HEK293 (cell line): ENCODE data around the gene ARHGAP45.
A peak's percentile ranks its signal among the peaks of the same experiment; 100 is the strongest.

Experiments
- GFI1B ChIP-seq: fragments of 450-650 bp; formaldehyde crosslinking; IDR thresholded peaks from 2 replicates; pipeline ENCODE4 v1.5.1; 2016; ENCODE audit warnings: missing biosample characterization, missing genetic modification characterization
- GLI2 ChIP-seq: fragments of 450-650 bp; formaldehyde crosslinking; IDR thresholded peaks from 2 replicates; pipeline ENCODE4; 2017; ENCODE audit warnings: missing biosample characterization, missing genetic modification characterization, low read depth, borderline replicate concordance
- INSM2 ChIP-seq: fragments of 450-650 bp; formaldehyde crosslinking; IDR thresholded peaks from 2 replicates; pipeline ENCODE4 v1.5.1; 2016; ENCODE audit warnings: missing biosample characterization, missing genetic modification characterization
- OVOL3 ChIP-seq: fragments of 450-650 bp; formaldehyde crosslinking; IDR thresholded peaks from 2 replicates; pipeline ENCODE4 v1.5.1; 2016; ENCODE audit warnings: missing biosample characterization, missing genetic modification characterization
- PRDM4 ChIP-seq: fragments of 450-650 bp; formaldehyde crosslinking; IDR thresholded peaks from 2 replicates; pipeline ENCODE4 v1.5.1; 2017; ENCODE audit warnings: missing biosample characterization, missing genetic modification characterization
- SP7 ChIP-seq: fragments of 450-650 bp; formaldehyde crosslinking; IDR thresholded peaks from 2 replicates; pipeline ENCODE4 v1.5.1; 2016; ENCODE audit warnings: missing biosample characterization, missing genetic modification characterization
- ZBTB10 ChIP-seq: fragments of 450-650 bp; formaldehyde crosslinking; IDR thresholded peaks from 2 replicates; pipeline ENCODE4 v1.5.1; 2016; ENCODE audit warnings: missing biosample characterization, missing genetic modification characterization
- ZBTB8A ChIP-seq: fragments of 450-650 bp; formaldehyde crosslinking; IDR thresholded peaks from 2 replicates; pipeline ENCODE4 v1.5.1; 2016; ENCODE audit warnings: missing biosample characterization, missing genetic modification characterization
- ZFP37 ChIP-seq: fragments of 450-650 bp; formaldehyde crosslinking; IDR thresholded peaks from 2 replicates; pipeline ENCODE4 v1.5.1; 2016; ENCODE audit warnings: missing biosample characterization, missing genetic modification characterization
- ZFP41 ChIP-seq: fragments of 450-650 bp; formaldehyde crosslinking; IDR thresholded peaks from 2 replicates; pipeline ENCODE4 v1.5.1; 2016; ENCODE audit warnings: missing biosample characterization, missing genetic modification characterization, borderline replicate concordance
- ZNF239 ChIP-seq: fragments of 450-650 bp; formaldehyde crosslinking; IDR thresholded peaks from 2 replicates; pipeline ENCODE4 v1.5.1; 2016; ENCODE audit warnings: missing biosample characterization, missing genetic modification characterization
- ZNF26 ChIP-seq: fragments of 450-650 bp; formaldehyde crosslinking; IDR thresholded peaks from 2 replicates; pipeline ENCODE4 v1.5.1; 2016; ENCODE audit warnings: missing biosample characterization, missing genetic modification characterization
- ZNF280D ChIP-seq: fragments of 450-650 bp; formaldehyde crosslinking; IDR thresholded peaks from 2 replicates; pipeline ENCODE4 v1.5.1; 2016; ENCODE audit warnings: missing biosample characterization, missing genetic modification characterization
- ZNF362 ChIP-seq: fragments of 450-650 bp; formaldehyde crosslinking; IDR thresholded peaks from 2 replicates; pipeline ENCODE4 v1.5.1; 2016; ENCODE audit warnings: missing biosample characterization, missing genetic modification characterization
- ZNF366 ChIP-seq: fragments of 450-650 bp; formaldehyde crosslinking; conservative IDR thresholded peaks from 2 replicates; pipeline ENCODE4 v1.5.1; 2016; ENCODE audit warnings: missing biosample characterization, missing genetic modification characterization
- ZNF391 ChIP-seq: fragments of 450-650 bp; formaldehyde crosslinking; IDR thresholded peaks from 2 replicates; pipeline ENCODE4 v1.5.1; 2016; ENCODE audit warnings: low read depth, missing biosample characterization, missing genetic modification characterization, borderline replicate concordance
- ZNF416 ChIP-seq: fragments of 450-650 bp; formaldehyde crosslinking; IDR thresholded peaks from 2 replicates; pipeline ENCODE4 v1.5.1; 2016; ENCODE audit warnings: missing biosample characterization, missing genetic modification characterization
- ZNF449 ChIP-seq: fragments of 450-650 bp; formaldehyde crosslinking; IDR thresholded peaks from 2 replicates; pipeline ENCODE4 v1.5.1; 2017; ENCODE audit warnings: missing biosample characterization, mild to moderate bottlenecking, missing genetic modification characterization, moderate library complexity
- ZNF48 ChIP-seq: fragments of 450-650 bp; formaldehyde crosslinking; IDR thresholded peaks from 2 replicates; pipeline ENCODE4 v1.5.1; 2016; ENCODE audit warnings: missing biosample characterization, missing genetic modification characterization
- ZNF510 ChIP-seq: fragments of 450-650 bp; formaldehyde crosslinking; IDR thresholded peaks from 2 replicates; pipeline ENCODE4 v1.5.1; 2018; ENCODE audit warnings: mild to moderate bottlenecking, missing genetic modification characterization, missing biosample characterization; ENCODE audit not compliant: insufficient replicate concordance
- ZNF529 ChIP-seq: fragments of 450-650 bp; formaldehyde crosslinking; IDR thresholded peaks from 2 replicates; pipeline ENCODE4 v1.5.1; 2017; ENCODE audit warnings: missing genetic modification characterization, missing biosample characterization; ENCODE audit not compliant: insufficient replicate concordance
- ZNF596 ChIP-seq: fragments of 450-650 bp; IDR thresholded peaks from 2 replicates; pipeline ENCODE4 v1.5.0; 2018; ENCODE audit warnings: missing biosample characterization, mild to moderate bottlenecking, missing genetic modification characterization, moderate library complexity
- ZNF660 ChIP-seq: fragments of 450-650 bp; IDR thresholded peaks from 2 replicates; pipeline ENCODE4 v1.5.1; 2018; ENCODE audit warnings: missing biosample characterization, mild to moderate bottlenecking, missing genetic modification characterization
- ZNF664 ChIP-seq: fragments of 450-650 bp; formaldehyde crosslinking; IDR thresholded peaks from 2 replicates; pipeline ENCODE4 v1.5.1; 2016; ENCODE audit warnings: missing biosample characterization, missing genetic modification characterization

The ARHGAP45 gene

GRCh38 chr19:1057176-1057855 is 9.7 kb upstream of the ARHGAP45 start (continued):
- TF ChIP-seq ZNF391 (no peak), ZBTB8A (no peak), ZNF48 (tag by site-specific recombination) (no peak), ZNF26 (peak; percentile 69; the same call in 1 of the 2 replicates), GFI1B (tag by site-specific recombination) (no peak), ZNF664 (no peak), ZNF280D (tag by site-specific recombination) (peak; percentile 98), PRDM4 (tag by site-specific recombination) (no peak), ZNF529 (tag by site-specific recombination) (peak; percentile 85), GLI2 (tag by site-specific recombination) (no peak), ZFP37 (0 out of 2 replicates have a peak, but pooled peaks have one; percentile 37), INSM2 (tag by site-specific recombination) (no peak), ZBTB10 (tag by site-specific recombination) (no peak), OVOL3 (no peak), ZNF449 (tag by site-specific recombination) (no peak), SP7 (tag by site-specific recombination) (no peak), ZNF366 (tag by site-specific recombination) (no peak), ZNF510 (tag by site-specific recombination) (peak; percentile 32), ZNF660 (tag by site-specific recombination) (no peak), ZFP41 (tag by site-specific recombination) (no peak), ZNF362 (0 out of 2 replicates have a peak, but pooled peaks have one; percentile 17), ZNF596 (no peak), ZNF416 (tag by site-specific recombination) (peak; percentile 86), ZNF239 (tag by site-specific recombination) (no peak)
